Liver (tissue), 9 donors: ENCODE measurements around the gene SEC14L3. TPM values are rescaled to one million over a fixed set of nuclear protein-coding genes. Genes with fewer than 3 reads are reported as not detected.
"Not testable (repeated sequence)": the region's sequence is repeated elsewhere in the genome, so short reads cannot be mapped to it uniquely, and the experiment has no call there.

Source experiments
- DNase-seq: peaks from one replicate; pipeline ENCODE4 v3.0.0-alpha.2; 2017; ENCODE audit warnings: low spot score
- H3K27ac ChIP-seq, 2 donors: one replicate each; pipeline ENCODE4 v1.7.0; 2013; ENCODE audit warnings: inconsistent platforms in 2 of 2, low read length in 2 of 2, control low read depth in 1 of 2, low read depth in 1 of 2, mild to moderate bottlenecking in 1 of 2
- H3K27me3 ChIP-seq, 4 donors: one replicate each; pipeline versions ENCODE4 v1.6.1 to v1.7.0; 2013; ENCODE audit warnings: low read length in 3 of 4, inconsistent platforms in 1 of 4, mild to moderate bottlenecking in 1 of 4, moderate library complexity in 1 of 4; ENCODE audit not compliant: control insufficient read depth in 4 of 4, insufficient read depth in 4 of 4
- H3K36me3 ChIP-seq, 4 donors: one replicate each; pipeline versions ENCODE4 v1.6.1 to v1.7.0; 2013; ENCODE audit warnings: low read length in 3 of 4, mild to moderate bottlenecking in 3 of 4, low read depth in 1 of 4, moderate library complexity in 1 of 4; ENCODE audit not compliant: control insufficient read depth in 4 of 4, insufficient read depth in 3 of 4
- H3K4me1 ChIP-seq, 4 donors: one replicate each; pipeline versions ENCODE4 v1.6.1 to v1.7.0; 2013; ENCODE audit warnings: low read length in 3 of 4, mild to moderate bottlenecking in 3 of 4, moderate library complexity in 1 of 4; ENCODE audit not compliant: control insufficient read depth in 4 of 4, insufficient read depth in 4 of 4
- H3K4me3 ChIP-seq, 3 donors: one replicate each; pipeline versions ENCODE4 v1.6.1 to v1.7.0; 2013; ENCODE audit warnings: low read length in 3 of 3, control low read depth in 1 of 3, low read depth in 1 of 3, mild to moderate bottlenecking in 1 of 3
- H3K9ac ChIP-seq, 2 donors: one replicate each; pipeline ENCODE4 v1.7.0; 2013; ENCODE audit warnings: low read length in 2 of 2, mild to moderate bottlenecking in 2 of 2, moderate library complexity in 2 of 2, control low read depth in 1 of 2, low read depth in 1 of 2
- H3K9me3 ChIP-seq, 4 donors: one replicate each; pipeline versions ENCODE4 v1.6.1 to v1.7.0; 2013; ENCODE audit warnings: low read length in 3 of 4; ENCODE audit not compliant: control insufficient read depth in 4 of 4
- EGR1 ChIP-seq, 2 donors: IDR thresholded peaks; 2 replicates each; pipeline ENCODE4 v1.6.1; 2016 to 2018; ENCODE audit warnings: antibody characterized with exemption in 2 of 2, low read depth in 2 of 2
- FOXA1 ChIP-seq: IDR thresholded peaks from 2 replicates; pipeline ENCODE4 v1.6.1; 2016; ENCODE audit warnings: antibody characterized with exemption
- GABPA ChIP-seq, 2 donors: IDR thresholded peaks in 1 of 2; conservative IDR thresholded peaks in 1 of 2; 2 replicates each; pipeline ENCODE4 v1.6.1; 2016; ENCODE audit warnings: antibody characterized with exemption in 2 of 2, mild to moderate bottlenecking in 1 of 2, moderate library complexity in 1 of 2
- HNF4A ChIP-seq, 2 donors: conservative IDR thresholded peaks; 2 replicates each; pipeline ENCODE4 v1.6.1; 2016; ENCODE audit warnings: antibody characterized with exemption in 2 of 2, mild to moderate bottlenecking in 2 of 2
- HNF4G ChIP-seq: IDR thresholded peaks from 2 replicates; pipeline ENCODE4 v1.6.1; 2016; ENCODE audit warnings: antibody characterized with exemption
- NR2F2 ChIP-seq: IDR thresholded peaks from 2 replicates; pipeline ENCODE4 v1.6.1; 2016; ENCODE audit warnings: antibody characterized with exemption
- RAD21 ChIP-seq, 2 donors: IDR thresholded peaks; 2 replicates each; pipeline ENCODE4 v1.6.1; 2016; ENCODE audit warnings: antibody characterized with exemption in 2 of 2, mild to moderate bottlenecking in 2 of 2
- REST ChIP-seq: IDR thresholded peaks from 2 replicates; pipeline ENCODE4 v1.6.1; 2016; ENCODE audit warnings: antibody characterized with exemption, mild to moderate bottlenecking
- RXRA ChIP-seq, 2 donors: IDR thresholded peaks; 2 replicates each; pipeline ENCODE4 v1.6.1; 2017 to 2018; ENCODE audit warnings: antibody characterized with exemption in 2 of 2, mild to moderate bottlenecking in 1 of 2
- SP1 ChIP-seq: IDR thresholded peaks from 2 replicates; pipeline ENCODE4 v1.6.1; 2018; ENCODE audit warnings: antibody characterized with exemption, mild to moderate bottlenecking
- YY1 ChIP-seq: IDR thresholded peaks from 2 replicates; pipeline ENCODE4 v1.6.1; 2016; ENCODE audit warnings: antibody characterized with exemption, mild to moderate bottlenecking
- WGBS: extraction: QIAGEN DNeasy Blood & Tissue Kit; methylation state at CpG from one replicate; pipeline ENCODE4 v1.1.7; 2013; 5-methylcytosine and 5-hydroxymethylcytosine counted together
- polyA plus RNA-seq, 2 donors: library from polyadenylated mRNA; stranded (reverse) in 1 of 2; unstranded in 1 of 2; fragments of 200-250 nt in 1 of 2; fragments of >200 nt in 1 of 2; fragmentation: Nextera tagmentation in 1 of 2; extraction: Ambion mirVana in 1 of 2; gene quantifications; one replicate each; pipeline versions ENCODE4 v1.2.1 to v1.2.3, GENCODE V29; 2013 to 2015
- total RNA-seq, 2 donors: library from RNA; depleted of rRNA; stranded (reverse); fragments of >200 nt; gene quantifications; one replicate each; pipeline ENCODE4 v1.2.3, GENCODE V29; 2014
- TF ChIP-seq, protein P1 (sequence below): fragments of 150-350 bp; IDR thresholded peaks from 2 replicates; pipeline ENCODE4 v1.5.1; 2017; ENCODE audit warnings: improper control_type of control experiment, low read depth, low read length; ENCODE audit not compliant: missing input control
- TF ChIP-seq, protein P2 (sequence below): IDR thresholded peaks from 2 replicates; pipeline ENCODE4 v1.6.1; 2016; ENCODE audit warnings: antibody characterized with exemption
- donor health status: healthy.
- donor health status: healthy.
- donor health status: healthy.
- donor health status: healthy.
- donor health status: healthy.

The SEC14L3 gene
- total and polyA plus RNA-seq, 4 donors: 0.32 to 0.33 TPM; not detected in 2

GRCh38 chr22:30452861-30453260 is 19.0 kb downstream of the SEC14L3 start:
- H3K27ac ChIP-seq: no peak overlapping the region
- H3K27me3 ChIP-seq: no peaks in the 10 kb centered on the region
- H3K4me3 ChIP-seq: no peak overlapping the region
- no peak for TF ChIP-seq HNF4A (conservative IDR thresholded peaks at IDR 0.05)
- TF ChIP-seq FOXA1: no peak
- TF ChIP-seq SP1: no peak
- TF ChIP-seq, protein P1, sequence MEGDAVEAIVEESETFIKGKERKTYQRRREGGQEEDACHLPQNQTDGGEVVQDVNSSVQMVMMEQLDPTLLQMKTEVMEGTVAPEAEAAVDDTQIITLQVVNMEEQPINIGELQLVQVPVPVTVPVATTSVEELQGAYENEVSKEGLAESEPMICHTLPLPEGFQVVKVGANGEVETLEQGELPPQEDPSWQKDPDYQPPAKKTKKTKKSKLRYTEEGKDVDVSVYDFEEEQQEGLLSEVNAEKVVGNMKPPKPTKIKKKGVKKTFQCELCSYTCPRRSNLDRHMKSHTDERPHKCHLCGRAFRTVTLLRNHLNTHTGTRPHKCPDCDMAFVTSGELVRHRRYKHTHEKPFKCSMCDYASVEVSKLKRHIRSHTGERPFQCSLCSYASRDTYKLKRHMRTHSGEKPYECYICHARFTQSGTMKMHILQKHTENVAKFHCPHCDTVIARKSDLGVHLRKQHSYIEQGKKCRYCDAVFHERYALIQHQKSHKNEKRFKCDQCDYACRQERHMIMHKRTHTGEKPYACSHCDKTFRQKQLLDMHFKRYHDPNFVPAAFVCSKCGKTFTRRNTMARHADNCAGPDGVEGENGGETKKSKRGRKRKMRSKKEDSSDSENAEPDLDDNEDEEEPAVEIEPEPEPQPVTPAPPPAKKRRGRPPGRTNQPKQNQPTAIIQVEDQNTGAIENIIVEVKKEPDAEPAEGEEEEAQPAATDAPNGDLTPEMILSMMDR: no peak
- no peak for TF ChIP-seq REST
- TF ChIP-seq NR2F2: no peak
- TF ChIP-seq, protein P2, sequence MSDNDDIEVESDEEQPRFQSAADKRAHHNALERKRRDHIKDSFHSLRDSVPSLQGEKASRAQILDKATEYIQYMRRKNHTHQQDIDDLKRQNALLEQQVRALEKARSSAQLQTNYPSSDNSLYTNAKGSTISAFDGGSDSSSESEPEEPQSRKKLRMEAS: no peak
- no peak for TF ChIP-seq RAD21 (IDR thresholded peaks at IDR 0.05)
- no peak for TF ChIP-seq EGR1 (IDR thresholded peaks at IDR 0.05; ENCODE audit: low read depth in 2 of 2)
- no peak for TF ChIP-seq GABPA (IDR thresholded peaks at IDR 0.05 in 1 of 2, conservative IDR thresholded peaks at IDR 0.05 in 1 of 2)
- TF ChIP-seq RXRA (IDR thresholded peaks at IDR 0.05): no peak
- no peak for TF ChIP-seq YY1
- H3K4me1 ChIP-seq: peaks cover 0 to 4% (median 3%) of the 10 kb centered on the region in 4 donors
- 89% methylated on average over 6 of the region's 6 CpGs for WGBS
- no peak for DNase-seq
- no peaks in the 10 kb centered on the region for H3K36me3 ChIP-seq
- H3K9me3 ChIP-seq: no peaks in the 10 kb centered on the region
- no peak overlapping the region for H3K9ac ChIP-seq

DNA sequence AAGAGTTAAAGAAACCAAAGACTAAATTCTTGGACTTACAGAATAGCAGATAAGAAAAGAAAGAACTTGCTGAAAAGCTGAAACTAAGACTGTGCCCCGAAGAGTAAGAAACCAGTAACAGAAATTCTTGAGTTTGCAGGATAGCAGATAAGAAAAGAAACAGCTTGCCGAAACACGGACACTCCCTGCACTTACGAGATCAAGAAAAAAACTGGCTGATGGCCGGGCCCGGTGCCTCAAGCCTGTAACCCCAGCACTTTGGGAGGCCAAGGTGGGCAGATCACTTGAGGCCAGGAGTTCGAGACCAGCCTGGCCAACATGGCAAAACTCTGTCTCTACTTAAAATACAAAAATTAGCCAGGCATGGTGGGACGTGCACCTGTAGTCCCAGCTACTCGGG is 20.3 kb downstream of the SEC14L3 start:
- H3K27me3 ChIP-seq, H3K9me3 ChIP-seq, H3K36me3 ChIP-seq, H3K27ac ChIP-seq, H3K4me1 ChIP-seq, H3K9ac ChIP-seq, H3K4me3 ChIP-seq: not testable (repeated sequence)
- WGBS: 63% methylated on average over 9 of the region's 9 CpGs
- DNase-seq: peak; percentile 65

DNA sequence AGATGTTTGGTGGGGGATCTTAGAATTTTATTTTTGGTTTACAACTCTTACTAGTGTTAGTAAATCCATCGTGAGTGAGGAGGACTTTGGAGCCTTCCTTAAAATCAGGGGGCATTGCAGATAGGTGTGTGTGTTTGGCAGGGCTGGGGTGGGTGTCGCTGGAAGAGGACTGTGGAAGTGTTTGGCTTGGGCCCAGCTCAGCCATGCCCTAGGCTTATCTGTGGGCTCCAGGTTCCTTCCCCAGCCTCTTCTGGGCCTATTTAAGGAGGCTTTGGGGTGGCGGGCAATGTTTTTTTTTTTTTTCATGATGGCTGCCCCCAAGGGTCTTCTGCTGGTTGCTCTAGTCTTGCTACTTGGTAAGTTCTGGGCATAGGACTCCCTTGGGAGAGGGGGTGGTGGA is 24.2 kb downstream of the SEC14L3 start:
- H3K36me3 ChIP-seq: no peaks in the 10 kb centered on the region
- H3K4me3 ChIP-seq: no peak overlapping the region
- H3K9ac ChIP-seq: no peak overlapping the region
- no peaks in the 10 kb centered on the region for H3K27me3 ChIP-seq
- peaks cover 0 to 12% (median 8%) of the 10 kb centered on the region in 4 donors for H3K4me1 ChIP-seq
- no peak overlapping the region for H3K27ac ChIP-seq
- TF ChIP-seq EGR1 (IDR thresholded peaks at IDR 0.05; ENCODE audit: low read depth in 2 of 2): no peak
- TF ChIP-seq, protein P1: no peak
- TF ChIP-seq REST: no peak
- no peak for TF ChIP-seq HNF4G
- TF ChIP-seq YY1: no peak
- TF ChIP-seq GABPA (IDR thresholded peaks at IDR 0.05 in 1 of 2, conservative IDR thresholded peaks at IDR 0.05 in 1 of 2): no peak
- no peaks in the 10 kb centered on the region for H3K9me3 ChIP-seq
- WGBS: 78% methylated on average over 3 of the region's 3 CpGs
- peak; percentile 82 for DNase-seq
